Measurements from ENCODE around the gene GIGYF2. TPM values are rescaled to one million over a fixed set of nuclear protein-coding genes. Genes with fewer than 3 reads are reported as not detected.

GIGYF2 gene
- total RNA-seq, 2 experiments from 2014 or later: 50.5 to 60.9 TPM

DNA sequence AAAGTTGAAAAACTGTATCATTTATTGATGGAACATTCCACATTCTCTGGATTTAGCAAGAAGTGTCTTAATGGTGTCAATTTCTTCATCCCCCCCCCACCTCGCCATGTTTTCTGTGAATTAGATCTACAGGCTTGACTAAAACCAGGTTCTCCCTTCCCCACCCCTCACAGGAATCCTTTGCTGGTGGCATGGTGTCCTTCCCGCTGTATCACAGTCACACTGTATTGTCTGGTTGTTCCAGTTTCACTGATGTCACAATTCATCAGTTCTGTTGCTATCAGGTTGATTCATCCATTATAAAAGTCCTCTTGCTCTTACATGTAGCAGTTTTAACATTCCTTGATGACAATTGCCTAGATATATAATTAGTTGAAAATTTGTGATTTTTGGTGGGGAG, 166.9 kb downstream of the GIGYF2 start:
- H3K4me3 ChIP-seq (ENCODE audit: low read depth, low read length, poor library complexity, severe bottlenecking): no peak overlapping the region
- H2AFZ ChIP-seq (ENCODE audit: low read length): no peak overlapping the region
- no peaks in the 10 kb centered on the region for H3K9me2 ChIP-seq (ENCODE audit: insufficient read depth, low read length)
- no peak for DNase-seq (ENCODE audit: low spot score)
- no peak overlapping the region for H3K27ac ChIP-seq (ENCODE audit: low read depth, low read length, poor library complexity, severe bottlenecking)
- POLR2A ChIA-PET: no interaction called here
- intact Hi-C loops (cut with micrococcal nuclease; ENCODE audit: unreplicated experiment): no loop called here
- 0 out of 2 replicates have a peak, but pooled peaks cover 2% of the 10 kb centered on the region for H3K36me3 ChIP-seq (ENCODE audit: insufficient read depth, low read length)
- H3K79me2 ChIP-seq (ENCODE audit: insufficient read depth, low read depth, low read length): no peaks in the 10 kb centered on the region
- no peaks in the 10 kb centered on the region for H4K20me1 ChIP-seq (ENCODE audit: insufficient read depth, low read length)
- H3K4me1 ChIP-seq (ENCODE audit: insufficient read depth, low read length, poor library complexity, severe bottlenecking): no peaks in the 10 kb centered on the region
- CTCF ChIA-PET (ENCODE audit: unreplicated experiment): no interaction called here
- no peak overlapping the region for H3K4me2 ChIP-seq (ENCODE audit: low read length)
- BruUV-seq (replicated peaks): no TSS peak
- TF ChIP-seq, protein P1, sequence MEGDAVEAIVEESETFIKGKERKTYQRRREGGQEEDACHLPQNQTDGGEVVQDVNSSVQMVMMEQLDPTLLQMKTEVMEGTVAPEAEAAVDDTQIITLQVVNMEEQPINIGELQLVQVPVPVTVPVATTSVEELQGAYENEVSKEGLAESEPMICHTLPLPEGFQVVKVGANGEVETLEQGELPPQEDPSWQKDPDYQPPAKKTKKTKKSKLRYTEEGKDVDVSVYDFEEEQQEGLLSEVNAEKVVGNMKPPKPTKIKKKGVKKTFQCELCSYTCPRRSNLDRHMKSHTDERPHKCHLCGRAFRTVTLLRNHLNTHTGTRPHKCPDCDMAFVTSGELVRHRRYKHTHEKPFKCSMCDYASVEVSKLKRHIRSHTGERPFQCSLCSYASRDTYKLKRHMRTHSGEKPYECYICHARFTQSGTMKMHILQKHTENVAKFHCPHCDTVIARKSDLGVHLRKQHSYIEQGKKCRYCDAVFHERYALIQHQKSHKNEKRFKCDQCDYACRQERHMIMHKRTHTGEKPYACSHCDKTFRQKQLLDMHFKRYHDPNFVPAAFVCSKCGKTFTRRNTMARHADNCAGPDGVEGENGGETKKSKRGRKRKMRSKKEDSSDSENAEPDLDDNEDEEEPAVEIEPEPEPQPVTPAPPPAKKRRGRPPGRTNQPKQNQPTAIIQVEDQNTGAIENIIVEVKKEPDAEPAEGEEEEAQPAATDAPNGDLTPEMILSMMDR (conservative IDR thresholded peaks at IDR 0.05; ENCODE audit: low read length): no peak
- no peak for TF ChIP-seq EZH2phosphoT487 (IDR thresholded peaks at IDR 0.05; ENCODE audit: borderline replicate concordance, low read depth, low read length)
- H3K9me3 ChIP-seq (ENCODE audit: low read length): no peaks in the 10 kb centered on the region

DNA sequence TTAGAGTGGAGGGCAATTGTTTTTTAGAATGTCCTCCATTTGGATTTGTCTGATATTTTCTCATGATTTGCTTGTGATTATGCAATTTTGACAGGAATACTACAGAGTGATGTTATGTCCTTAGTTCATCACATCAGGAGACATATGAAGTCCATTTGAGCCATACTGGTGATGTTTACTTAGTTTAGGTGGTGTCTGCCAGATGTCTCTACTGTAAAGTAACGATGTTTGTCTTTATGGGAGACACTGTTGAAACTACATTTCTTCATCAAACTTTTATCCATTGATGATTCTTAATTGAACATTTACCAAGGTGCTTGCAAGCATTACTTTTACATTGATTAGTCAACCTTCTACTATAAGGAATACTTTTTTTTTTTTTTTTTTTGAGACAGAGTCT, 168.0 kb downstream of the GIGYF2 start:
- intact Hi-C loops (cut with micrococcal nuclease; ENCODE audit: unreplicated experiment): no loop called here
- TF ChIP-seq, protein P1 (conservative IDR thresholded peaks at IDR 0.05; ENCODE audit: low read length): no peak
- TF ChIP-seq EZH2phosphoT487 (IDR thresholded peaks at IDR 0.05; ENCODE audit: borderline replicate concordance, low read depth, low read length): no peak
- no peak overlapping the region for H2AFZ ChIP-seq (ENCODE audit: low read length)
- no peak overlapping the region for H3K27ac ChIP-seq (ENCODE audit: low read depth, low read length, poor library complexity, severe bottlenecking)
- CTCF ChIA-PET (ENCODE audit: unreplicated experiment): no interaction called here
- no peak overlapping the region for H3K4me3 ChIP-seq (ENCODE audit: low read depth, low read length, poor library complexity, severe bottlenecking)
- H4K20me1 ChIP-seq (ENCODE audit: insufficient read depth, low read length): no peaks in the 10 kb centered on the region
- no peaks in the 10 kb centered on the region for H3K79me2 ChIP-seq (ENCODE audit: insufficient read depth, low read depth, low read length)
- POLR2A ChIA-PET: interaction anchor here (0.7 kb wide), 1 partner anchor 76 kb away, joined by 3 read pairs; no protein-coding TSS in a partner anchor
- BruUV-seq (replicated peaks): no TSS peak
- no peak for DNase-seq (ENCODE audit: low spot score)
- no peak overlapping the region for H3K4me2 ChIP-seq (ENCODE audit: low read length)
- H3K9me2 ChIP-seq (ENCODE audit: insufficient read depth, low read length): no peaks in the 10 kb centered on the region
- no peaks in the 10 kb centered on the region for H3K4me1 ChIP-seq (ENCODE audit: insufficient read depth, low read length, poor library complexity, severe bottlenecking)
- no peaks in the 10 kb centered on the region for H3K9me3 ChIP-seq (ENCODE audit: low read length)
- H3K36me3 ChIP-seq (ENCODE audit: insufficient read depth, low read length): no peaks in the 10 kb centered on the region

DNA sequence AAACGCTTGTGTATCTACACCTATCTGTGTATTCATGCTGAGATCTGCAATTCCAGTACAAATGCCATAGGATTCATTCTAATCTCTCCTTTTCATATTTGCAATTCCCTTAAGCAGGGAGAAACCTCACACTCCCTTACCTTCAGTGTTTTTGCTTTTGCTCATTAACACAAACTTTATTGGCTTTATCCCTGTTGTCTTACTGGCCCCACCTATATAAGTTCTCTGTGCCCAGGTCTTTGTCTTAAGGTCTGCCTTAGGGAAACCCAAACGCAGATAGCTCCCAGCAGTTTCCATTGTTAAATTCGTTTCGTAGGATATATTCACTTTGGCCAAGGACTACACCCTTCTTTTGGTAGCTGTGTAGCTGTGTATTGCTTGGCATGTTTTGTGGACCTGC, 169.0 kb downstream of the GIGYF2 start:
- H3K9me3 ChIP-seq (ENCODE audit: low read length): no peaks in the 10 kb centered on the region
- DNase-seq (ENCODE audit: low spot score): no peak
- BruUV-seq (replicated peaks): no TSS peak
- ChIA-PET POLR2A (interaction anchor here (0.7 kb wide), 1 partner anchor 75 kb away, joined by 3 read pairs; no protein-coding TSS in a partner anchor), CTCF (ENCODE audit: unreplicated experiment) (no interaction called here)
- H3K36me3 ChIP-seq (ENCODE audit: insufficient read depth, low read length): no peaks in the 10 kb centered on the region
- no peak overlapping the region for H3K4me2 ChIP-seq (ENCODE audit: low read length)
- intact Hi-C loops (cut with micrococcal nuclease; ENCODE audit: unreplicated experiment): no loop called here
- no peaks in the 10 kb centered on the region for H4K20me1 ChIP-seq (ENCODE audit: insufficient read depth, low read length)
- no peak for TF ChIP-seq EZH2phosphoT487 (IDR thresholded peaks at IDR 0.05; ENCODE audit: borderline replicate concordance, low read depth, low read length)
- TF ChIP-seq, protein P1 (conservative IDR thresholded peaks at IDR 0.05; ENCODE audit: low read length): no peak
- H3K4me3 ChIP-seq (ENCODE audit: low read depth, low read length, poor library complexity, severe bottlenecking): no peak overlapping the region
- H3K27ac ChIP-seq (ENCODE audit: low read depth, low read length, poor library complexity, severe bottlenecking): no peak overlapping the region
- H3K79me2 ChIP-seq (ENCODE audit: insufficient read depth, low read depth, low read length): no peaks in the 10 kb centered on the region
- no peaks in the 10 kb centered on the region for H3K9me2 ChIP-seq (ENCODE audit: insufficient read depth, low read length)
- H2AFZ ChIP-seq (ENCODE audit: low read length): no peak overlapping the region
- no peaks in the 10 kb centered on the region for H3K4me1 ChIP-seq (ENCODE audit: insufficient read depth, low read length, poor library complexity, severe bottlenecking)
